ENCODE measurements around the gene SLC9A8.

DNA sequence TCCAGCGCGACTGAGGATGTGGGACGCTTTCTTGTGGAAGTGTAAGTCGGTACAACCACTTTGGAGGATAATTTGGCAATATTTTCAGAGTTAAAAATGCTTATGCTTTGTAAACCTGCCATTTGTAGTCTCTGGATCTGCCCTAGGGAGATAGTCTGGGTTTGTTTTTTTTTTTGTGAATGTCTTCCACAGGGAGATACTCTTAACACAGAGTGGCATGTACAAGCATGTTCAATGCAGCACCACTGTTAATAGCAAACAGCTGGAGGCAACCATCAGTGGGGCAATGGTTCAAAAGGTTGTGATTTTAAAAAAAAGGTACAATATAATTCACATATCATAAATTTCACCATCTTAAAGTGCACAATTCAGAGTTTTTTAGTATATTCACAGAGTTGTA is 22.4 kb downstream of the SLC9A8 start:
- TF ChIP-seq, protein P1, sequence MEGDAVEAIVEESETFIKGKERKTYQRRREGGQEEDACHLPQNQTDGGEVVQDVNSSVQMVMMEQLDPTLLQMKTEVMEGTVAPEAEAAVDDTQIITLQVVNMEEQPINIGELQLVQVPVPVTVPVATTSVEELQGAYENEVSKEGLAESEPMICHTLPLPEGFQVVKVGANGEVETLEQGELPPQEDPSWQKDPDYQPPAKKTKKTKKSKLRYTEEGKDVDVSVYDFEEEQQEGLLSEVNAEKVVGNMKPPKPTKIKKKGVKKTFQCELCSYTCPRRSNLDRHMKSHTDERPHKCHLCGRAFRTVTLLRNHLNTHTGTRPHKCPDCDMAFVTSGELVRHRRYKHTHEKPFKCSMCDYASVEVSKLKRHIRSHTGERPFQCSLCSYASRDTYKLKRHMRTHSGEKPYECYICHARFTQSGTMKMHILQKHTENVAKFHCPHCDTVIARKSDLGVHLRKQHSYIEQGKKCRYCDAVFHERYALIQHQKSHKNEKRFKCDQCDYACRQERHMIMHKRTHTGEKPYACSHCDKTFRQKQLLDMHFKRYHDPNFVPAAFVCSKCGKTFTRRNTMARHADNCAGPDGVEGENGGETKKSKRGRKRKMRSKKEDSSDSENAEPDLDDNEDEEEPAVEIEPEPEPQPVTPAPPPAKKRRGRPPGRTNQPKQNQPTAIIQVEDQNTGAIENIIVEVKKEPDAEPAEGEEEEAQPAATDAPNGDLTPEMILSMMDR (IDR thresholded peaks at IDR 0.05 in 2 of 3, conservative IDR thresholded peaks at IDR 0.05 in 1 of 3; ENCODE audit: insufficient read depth in 2 of 3, low read depth in 1 of 3, low read length in 3 of 3) = no peak
- no peak for TF ChIP-seq MTA2 (IDR thresholded peaks at IDR 0.05; ENCODE audit: low read depth)
- TF ChIP-seq RAD21 (CRISPR knock-in tag; conservative IDR thresholded peaks at IDR 0.05 in 1 of 2, IDR thresholded peaks at IDR 0.05 in 1 of 2) = no peak
- TF ChIP-seq, protein P2, sequence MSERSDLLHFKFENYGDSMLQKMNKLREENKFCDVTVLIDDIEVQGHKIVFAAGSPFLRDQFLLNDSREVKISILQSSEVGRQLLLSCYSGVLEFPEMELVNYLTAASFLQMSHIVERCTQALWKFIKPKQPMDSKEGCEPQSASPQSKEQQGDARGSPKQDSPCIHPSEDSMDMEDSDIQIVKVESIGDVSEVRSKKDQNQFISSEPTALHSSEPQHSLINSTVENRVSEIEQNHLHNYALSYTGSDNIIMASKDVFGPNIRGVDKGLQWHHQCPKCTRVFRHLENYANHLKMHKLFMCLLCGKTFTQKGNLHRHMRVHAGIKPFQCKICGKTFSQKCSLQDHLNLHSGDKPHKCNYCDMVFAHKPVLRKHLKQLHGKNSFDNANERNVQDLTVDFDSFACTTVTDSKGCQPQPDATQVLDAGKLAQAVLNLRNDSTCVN (CRISPR knock-in tag; IDR thresholded peaks at IDR 0.05) = no peak

All from K562 (cell line).